HCT116 (cell line): ENCODE results near the gene TRAPPC4. TPM values are rescaled to one million over a fixed set of nuclear protein-coding genes. Genes with fewer than 3 reads are reported as not detected.

ENCODE experiments used
- ATAC-seq: fragments of 200-7000 bp; cut with Tn5 transposase; 2 replicates; pipeline ENCODE4 v1.9.1; 2020; ENCODE audit warnings: mild to moderate bottlenecking, moderate library complexity
- BruUV-seq: library from RNA; stranded (reverse); fragments of 400-500 nt; replicated peaks from 2 replicates; lab custom pipeline; 2021; lab: Mats Ljungman, UMichigan
- CTCF ChIA-PET: fragments of 300-600 bp; sonication (Branson Sonifier 250); formaldehyde crosslinking; loops from one replicate; lab custom pipeline; 2021; ENCODE audit warnings: antibody characterized with exemption; lab: Charles Lee
- POLR2A ChIA-PET: fragments of 300-600, 350-600 bp; sonication (Branson Sonifier 250); formaldehyde crosslinking; loops from one replicate; lab custom pipeline; 2021; ENCODE audit warnings: antibody characterized with exemption; lab: Charles Lee
- RAD21 ChIA-PET, 2 experiments: fragments of 300-600 bp; sonication (Branson Sonifier 250); formaldehyde crosslinking; loops; one replicate each; lab custom pipeline; 2023; ENCODE audit warnings: low total read pairs in 2 of 2; ENCODE audit not compliant: uncharacterized antibody in 2 of 2, unreplicated experiment in 2 of 2, low non-redundant PET in 1 of 2; lab: Charles Lee
- DNase-seq: peaks from one replicate; pipeline ENCODE4 v3.0.0-alpha.2; 2010; ENCODE audit warnings: low read depth, low spot score
- H2AFZ ChIP-seq: fragments of 200-600 bp; shearing (Covaris generic), sonication (generic); 2 replicates; pipeline ENCODE4 v1.6.1; 2017; ENCODE audit warnings: low read depth, mixed run types, mixed read lengths, antibody characterized with exemption, low read length; ENCODE audit not compliant: poor library complexity, severe bottlenecking
- H3K27ac ChIP-seq: 2 replicates; pipeline ENCODE4 v1.5.1; 2012; ENCODE audit warnings: low read depth, low read length
- H3K27me3 ChIP-seq: fragments of 200-600 bp; sonication (generic); 2 replicates; pipeline ENCODE4 v1.6.1; 2016; ENCODE audit warnings: mixed run types, low read length, mixed read lengths; ENCODE audit not compliant: insufficient read depth
- H3K36me3 ChIP-seq, 2 experiments: fragments of 200-500 bp in 1 of 2; fragments of 200-600 bp in 1 of 2; sonication (Bioruptor generic) in 1 of 2; sonication (generic) in 1 of 2; 2 replicates each; pipeline versions ENCODE4 v1.5.1 to v1.6.1; 2014 to 2016; ENCODE audit warnings: low read length in 2 of 2, inconsistent platforms in 1 of 2, mixed read lengths in 1 of 2, mixed run types in 1 of 2; ENCODE audit not compliant: insufficient read depth in 2 of 2, control insufficient read depth in 1 of 2
- H3K4me1 ChIP-seq, 2 experiments: fragments of 200-600 bp in 1 of 2; sonication (generic) in 1 of 2; 2 replicates each; pipeline versions ENCODE4 v1.5.1 to v1.6.1; 2012 to 2017; ENCODE audit warnings: low read length in 2 of 2, inconsistent platforms in 1 of 2, mild to moderate bottlenecking in 1 of 2, mixed read lengths in 1 of 2, mixed run types in 1 of 2, moderate library complexity in 1 of 2; ENCODE audit not compliant: insufficient read depth in 2 of 2, control insufficient read depth in 1 of 2
- H3K4me2 ChIP-seq: fragments of 200-600 bp; sonication (generic); 2 replicates; pipeline ENCODE4 v1.6.1; 2017; ENCODE audit warnings: mixed run types, low read length, mixed read lengths
- H3K4me3 ChIP-seq, 2 experiments: fragments of 200-600 bp in 1 of 2; sonication (generic) in 1 of 2; replicated peaks in 1 of 2; 2 replicates each; pipeline ENCODE4 v1.5.1; 2011 to 2016; ENCODE audit warnings: low read length in 2 of 2, control low read depth in 1 of 2, low read depth in 1 of 2, mild to moderate bottlenecking in 1 of 2, mixed read lengths in 1 of 2, mixed run types in 1 of 2
- H3K79me2 ChIP-seq: fragments of 200-600 bp; sonication (generic); 2 replicates; pipeline ENCODE4 v1.6.1; 2017; ENCODE audit warnings: mild to moderate bottlenecking, mixed run types, low read length, moderate library complexity, mixed read lengths; ENCODE audit not compliant: insufficient read depth
- H3K9ac ChIP-seq: fragments of 200-600 bp; sonication (generic); 2 replicates; pipeline ENCODE4 v1.6.1; 2016; ENCODE audit warnings: low read length, mixed read lengths
- H3K9me2 ChIP-seq: fragments of 200-600 bp; sonication (generic), shearing (Covaris generic); 2 replicates; pipeline ENCODE4 v1.6.1; 2017; ENCODE audit warnings: mixed run types, mild to moderate bottlenecking, moderate library complexity; ENCODE audit not compliant: insufficient read depth
- H3K9me3 ChIP-seq, 2 experiments: fragments of 200-500 bp in 1 of 2; fragments of 200-600 bp in 1 of 2; sonication (Bioruptor generic) in 1 of 2; sonication (generic) in 1 of 2; 2 replicates each; pipeline ENCODE4 v1.6.1; 2014 to 2017; ENCODE audit warnings: low read length in 2 of 2, mixed read lengths in 2 of 2, inconsistent platforms in 1 of 2, low read depth in 1 of 2, mild to moderate bottlenecking in 1 of 2, mixed run types in 1 of 2, moderate library complexity in 1 of 2; ENCODE audit not compliant: control insufficient read depth in 1 of 2, insufficient read depth in 1 of 2
- H4K20me1 ChIP-seq: fragments of 200-600 bp; sonication (generic), shearing (Covaris generic); 2 replicates; pipeline ENCODE4 v1.6.1; 2017; ENCODE audit warnings: mixed run types, mild to moderate bottlenecking, moderate library complexity; ENCODE audit not compliant: insufficient read depth
- CBX3 ChIP-seq: IDR thresholded peaks from 2 replicates; pipeline ENCODE4 v1.6.1; 2012; ENCODE audit warnings: low read depth
- CEBPB ChIP-seq: IDR thresholded peaks from 2 replicates; pipeline ENCODE4 v1.6.1; 2012; ENCODE audit warnings: low read depth
- EGR1 ChIP-seq: IDR thresholded peaks from 2 replicates; pipeline ENCODE4 v1.6.1; 2012; ENCODE audit warnings: low read depth
- ELF1 ChIP-seq: IDR thresholded peaks from 2 replicates; pipeline ENCODE4 v1.6.1; 2012; ENCODE audit warnings: low read depth, borderline replicate concordance
- EZH2phosphoT487 ChIP-seq: fragments of 200-600 bp; IDR thresholded peaks from 2 replicates; pipeline ENCODE4 v1.6.1; 2018; ENCODE audit warnings: antibody characterized with exemption, borderline replicate concordance
- FOSL1 ChIP-seq: IDR thresholded peaks from 2 replicates; pipeline ENCODE4 v1.6.1; 2012; ENCODE audit warnings: low read depth
- POLR2A ChIP-seq: IDR thresholded peaks from 2 replicates; pipeline ENCODE4 v1.7.0; 2011; ENCODE audit warnings: borderline replicate concordance; ENCODE audit not compliant: insufficient read depth, insufficient read length; ENCODE audit errors: extremely low read depth
- REST ChIP-seq: IDR thresholded peaks from 2 replicates; pipeline ENCODE4 v1.6.1; 2012; ENCODE audit warnings: low read depth
- SIN3A ChIP-seq: IDR thresholded peaks from 2 replicates; pipeline ENCODE4 v1.6.1; 2012; ENCODE audit warnings: low read depth
- SP1 ChIP-seq: IDR thresholded peaks from 2 replicates; pipeline ENCODE4 v1.6.1; 2012; ENCODE audit warnings: low read depth
- SRF ChIP-seq: IDR thresholded peaks from 2 replicates; pipeline ENCODE4 v1.6.1; 2012; ENCODE audit warnings: low read depth
- ZBTB33 ChIP-seq: IDR thresholded peaks from 2 replicates; pipeline ENCODE4 v1.6.1; 2011; ENCODE audit warnings: mild to moderate bottlenecking, low read length, moderate library complexity; ENCODE audit not compliant: insufficient replicate concordance; ENCODE audit errors: extremely low read depth
- ZNF274 ChIP-seq: fragments of 200-500 bp; sonication (Bioruptor generic); IDR thresholded peaks from 2 replicates; pipeline ENCODE4 v1.6.1; 2014; ENCODE audit warnings: mild to moderate bottlenecking, low read depth, low read length, inconsistent platforms
- intact Hi-C: fragments of 100-400 bp; cut with micrococcal nuclease; formaldehyde crosslinking; loops from 2 replicates; pipeline ENCODE4 v1.10.0; 2022
- total RNA-seq: library from RNA; stranded (reverse); gene quantifications from one replicate; pipeline ENCODE4 v1.2.1, GENCODE V29; 2021; ENCODE audit not compliant: unreplicated experiment
- TF ChIP-seq, protein P1 (sequence below), 3 experiments: fragments of 200-600 bp in 1 of 3; sonication (generic) in 1 of 3; IDR thresholded peaks in 2 of 3; conservative IDR thresholded peaks in 1 of 3; 2 replicates each; pipeline ENCODE4 v1.5.1; 2012 to 2017; ENCODE audit warnings: low read depth in 2 of 3, low read length in 2 of 3, antibody characterized with exemption in 1 of 3, borderline replicate concordance in 1 of 3, control low read depth in 1 of 3, mild to moderate bottlenecking in 1 of 3, mixed read lengths in 1 of 3, mixed run types in 1 of 3, moderate library complexity in 1 of 3; ENCODE audit not compliant: insufficient read depth in 1 of 3

TRAPPC4 gene
- total RNA-seq, 1 experiment from 2014 or later: 61.6 TPM

DNA sequence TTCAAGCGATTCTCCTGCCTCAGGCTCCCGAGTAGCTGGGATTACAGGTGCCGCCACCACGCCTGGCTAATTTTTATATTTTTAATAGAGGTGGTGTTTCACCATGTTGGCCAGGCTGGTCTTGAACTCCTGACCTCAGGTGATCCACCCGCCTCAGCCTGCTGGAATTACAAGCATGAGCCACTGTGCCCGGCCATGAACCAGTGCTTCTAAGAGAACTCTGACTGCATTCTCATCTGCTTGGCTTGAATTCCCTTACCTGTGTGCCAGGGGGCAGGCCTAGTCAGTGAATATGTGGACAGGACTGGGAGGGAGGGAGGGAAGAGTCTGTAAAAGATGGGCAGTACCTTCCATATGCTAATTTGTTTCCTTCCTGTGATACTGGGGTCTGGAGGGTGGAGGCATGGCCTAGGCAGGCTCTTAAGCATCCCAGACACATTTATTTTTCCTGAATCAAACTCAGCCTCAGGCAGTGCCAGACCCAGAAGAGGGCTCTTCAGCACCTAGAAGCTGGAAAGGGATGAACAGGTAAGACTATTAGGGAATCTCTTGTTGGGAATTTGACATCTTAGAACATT lies 7.0 kb upstream of the TRAPPC4 start:
- peaks cover 34 to 60% of the 10 kb centered on the region in 2 experiments for H3K36me3 ChIP-seq
- no peak overlapping the region for H3K4me2 ChIP-seq
- H3K4me1 ChIP-seq: peaks cover 6 to 10% of the 10 kb centered on the region in 2 experiments; a peak in 3 of 4 replicates
- peak; percentile 18; the same call in 1 of the 2 replicates for ATAC-seq
- intact Hi-C loops: no loop called here
- peaks cover 26% of the 10 kb centered on the region for H3K79me2 ChIP-seq
- RAD21 ChIA-PET: no interaction called here
- H3K4me3 ChIP-seq: no peak overlapping the region
- H3K9me2 ChIP-seq: no peaks in the 10 kb centered on the region
- no peak overlapping the region for H3K9ac ChIP-seq
- no TSS peak for BruUV-seq
- no peak for DNase-seq
- no peaks in the 10 kb centered on the region for H3K9me3 ChIP-seq
- H2AFZ ChIP-seq: no peak overlapping the region
- CTCF ChIA-PET: no interaction called here
- H3K27ac ChIP-seq: no peak overlapping the region; the same call in 1 of the 2 replicates
- POLR2A ChIA-PET: interaction anchor here (0.6 kb wide), 1 partner anchor 9 kb away, joined by 5 read pairs; no protein-coding TSS in a partner anchor
- H4K20me1 ChIP-seq: no peaks in the 10 kb centered on the region
- TF ChIP-seq SIN3A (no peak), SP1 (no peak), ELF1 (no peak), CEBPB (no peak), CBX3 (no peak), FOSL1 (no peak), REST (no peak), EGR1 (no peak), EZH2phosphoT487 (no peak), ZNF274 (no peak), SRF (no peak), POLR2A (no peak), ZBTB33 (no peak)
- TF ChIP-seq, protein P1, sequence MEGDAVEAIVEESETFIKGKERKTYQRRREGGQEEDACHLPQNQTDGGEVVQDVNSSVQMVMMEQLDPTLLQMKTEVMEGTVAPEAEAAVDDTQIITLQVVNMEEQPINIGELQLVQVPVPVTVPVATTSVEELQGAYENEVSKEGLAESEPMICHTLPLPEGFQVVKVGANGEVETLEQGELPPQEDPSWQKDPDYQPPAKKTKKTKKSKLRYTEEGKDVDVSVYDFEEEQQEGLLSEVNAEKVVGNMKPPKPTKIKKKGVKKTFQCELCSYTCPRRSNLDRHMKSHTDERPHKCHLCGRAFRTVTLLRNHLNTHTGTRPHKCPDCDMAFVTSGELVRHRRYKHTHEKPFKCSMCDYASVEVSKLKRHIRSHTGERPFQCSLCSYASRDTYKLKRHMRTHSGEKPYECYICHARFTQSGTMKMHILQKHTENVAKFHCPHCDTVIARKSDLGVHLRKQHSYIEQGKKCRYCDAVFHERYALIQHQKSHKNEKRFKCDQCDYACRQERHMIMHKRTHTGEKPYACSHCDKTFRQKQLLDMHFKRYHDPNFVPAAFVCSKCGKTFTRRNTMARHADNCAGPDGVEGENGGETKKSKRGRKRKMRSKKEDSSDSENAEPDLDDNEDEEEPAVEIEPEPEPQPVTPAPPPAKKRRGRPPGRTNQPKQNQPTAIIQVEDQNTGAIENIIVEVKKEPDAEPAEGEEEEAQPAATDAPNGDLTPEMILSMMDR (IDR thresholded peaks at IDR 0.05 in 2 of 3, conservative IDR thresholded peaks at IDR 0.05 in 1 of 3; ENCODE audit: borderline replicate concordance in 1 of 3, insufficient read depth in 1 of 3, low read depth in 2 of 3, low read length in 2 of 3): no peak
- no peaks in the 10 kb centered on the region for H3K27me3 ChIP-seq
